GM21576 (cell line): Measurements from ENCODE around the gene BEND4.

Experiments
- ATAC-seq: cut with Tn5 transposase; IDR thresholded peaks from one replicate; pipeline ENCODE4 v1.9.1; 2021; ENCODE audit warnings: mild to moderate bottlenecking, moderate library complexity; ENCODE audit not compliant: unreplicated experiment

BEND4 gene

GRCh38 chr4:42112846-42113245, 39.6 kb downstream of the BEND4 start:
- ATAC-seq, result no peak

GRCh38 chr4:42104521-42104920, 47.9 kb downstream of the BEND4 start:
- no peak for ATAC-seq

- ATAC-seq, result no peak
Observed at GRCh38 chr4:42101446-42101975, 50.9 kb downstream of the BEND4 start.

- ATAC-seq, result no peak
Observed at GRCh38 chr4:42088386-42088785, 64.1 kb downstream of the BEND4 start.

GRCh38 chr4:42083816-42084215, 68.6 kb downstream of the BEND4 start:
- ATAC-seq, result no peak

GRCh38 chr4:42080306-42080705, 72.1 kb downstream of the BEND4 start:
- no peak for ATAC-seq

GRCh38 chr4:42078184-42078801, 74.2 kb downstream of the BEND4 start:
- peak; percentile 75 for ATAC-seq

GRCh38 chr4:42074294-42074693, 78.2 kb downstream of the BEND4 start:
- ATAC-seq, result no peak

GRCh38 chr4:42070463-42070862, 82.0 kb downstream of the BEND4 start:
- ATAC-seq, result no peak

- ATAC-seq, result no peak
Observed at GRCh38 chr4:42067264-42067663, 85.2 kb downstream of the BEND4 start.

GRCh38 chr4:42066402-42066801, 86.1 kb downstream of the BEND4 start:
- ATAC-seq, result no peak
